ENCODE measurements around the gene TPPP2.

TPPP2 gene

GRCh38 chr14:21081521-21082142 lies 51.6 kb downstream of the TPPP2 start:
- no peak for DNase-seq
